ENCODE measurements around the gene CDH24. TPM values are rescaled to one million over a fixed set of nuclear protein-coding genes. Genes with fewer than 3 reads are reported as not detected.
A peak's percentile ranks its signal among the peaks of the same experiment; 100 is the strongest.

CDH24 gene
- total and polyA plus RNA-seq, 2 of the 13 experiments (the other 11 are each of a cell fraction or from before 2014, with no cell fraction given) = 0.69 to 0.99 TPM

DNA sequence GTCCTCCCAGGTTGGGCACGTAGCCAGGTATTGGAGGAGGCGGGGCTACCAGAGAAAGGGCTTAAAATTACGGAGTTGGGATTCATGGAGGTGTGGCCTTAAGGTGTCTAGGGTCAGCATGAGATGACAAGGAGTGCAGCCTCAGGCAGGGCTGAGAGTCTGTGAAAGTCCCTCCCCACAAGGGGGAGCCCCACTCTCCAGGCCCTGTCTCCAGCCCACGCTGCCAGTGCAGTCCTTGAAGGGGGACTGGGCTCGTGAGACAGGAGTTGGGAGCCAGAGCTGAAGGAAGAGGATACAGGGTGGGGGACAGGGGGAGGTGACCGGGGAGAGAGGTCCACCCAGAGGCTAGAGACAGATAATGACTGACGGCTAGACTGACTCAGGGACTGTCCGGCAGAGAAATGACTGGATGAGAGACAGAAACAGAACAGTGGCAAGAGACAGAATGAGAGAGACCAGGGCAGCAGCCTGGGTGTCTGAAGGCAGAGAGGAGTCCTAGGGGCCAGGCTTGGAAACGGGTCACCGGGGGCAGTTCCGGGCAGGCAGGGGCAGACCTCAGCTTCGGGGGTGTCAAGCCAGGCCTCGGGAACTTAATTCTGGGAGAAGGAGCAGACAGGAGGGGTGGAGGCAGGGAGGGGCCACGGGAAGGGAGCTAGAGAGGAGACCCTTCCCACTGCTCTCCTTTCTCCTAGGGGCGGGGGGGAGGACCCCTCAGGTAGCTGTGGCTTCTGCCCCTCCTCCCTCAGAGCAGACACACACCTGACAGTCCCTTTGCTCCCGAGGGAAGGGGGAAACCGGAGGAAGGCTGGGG is 970 bp downstream of the CDH24 start (continued):
- TF ChIP-seq, protein P1, sequence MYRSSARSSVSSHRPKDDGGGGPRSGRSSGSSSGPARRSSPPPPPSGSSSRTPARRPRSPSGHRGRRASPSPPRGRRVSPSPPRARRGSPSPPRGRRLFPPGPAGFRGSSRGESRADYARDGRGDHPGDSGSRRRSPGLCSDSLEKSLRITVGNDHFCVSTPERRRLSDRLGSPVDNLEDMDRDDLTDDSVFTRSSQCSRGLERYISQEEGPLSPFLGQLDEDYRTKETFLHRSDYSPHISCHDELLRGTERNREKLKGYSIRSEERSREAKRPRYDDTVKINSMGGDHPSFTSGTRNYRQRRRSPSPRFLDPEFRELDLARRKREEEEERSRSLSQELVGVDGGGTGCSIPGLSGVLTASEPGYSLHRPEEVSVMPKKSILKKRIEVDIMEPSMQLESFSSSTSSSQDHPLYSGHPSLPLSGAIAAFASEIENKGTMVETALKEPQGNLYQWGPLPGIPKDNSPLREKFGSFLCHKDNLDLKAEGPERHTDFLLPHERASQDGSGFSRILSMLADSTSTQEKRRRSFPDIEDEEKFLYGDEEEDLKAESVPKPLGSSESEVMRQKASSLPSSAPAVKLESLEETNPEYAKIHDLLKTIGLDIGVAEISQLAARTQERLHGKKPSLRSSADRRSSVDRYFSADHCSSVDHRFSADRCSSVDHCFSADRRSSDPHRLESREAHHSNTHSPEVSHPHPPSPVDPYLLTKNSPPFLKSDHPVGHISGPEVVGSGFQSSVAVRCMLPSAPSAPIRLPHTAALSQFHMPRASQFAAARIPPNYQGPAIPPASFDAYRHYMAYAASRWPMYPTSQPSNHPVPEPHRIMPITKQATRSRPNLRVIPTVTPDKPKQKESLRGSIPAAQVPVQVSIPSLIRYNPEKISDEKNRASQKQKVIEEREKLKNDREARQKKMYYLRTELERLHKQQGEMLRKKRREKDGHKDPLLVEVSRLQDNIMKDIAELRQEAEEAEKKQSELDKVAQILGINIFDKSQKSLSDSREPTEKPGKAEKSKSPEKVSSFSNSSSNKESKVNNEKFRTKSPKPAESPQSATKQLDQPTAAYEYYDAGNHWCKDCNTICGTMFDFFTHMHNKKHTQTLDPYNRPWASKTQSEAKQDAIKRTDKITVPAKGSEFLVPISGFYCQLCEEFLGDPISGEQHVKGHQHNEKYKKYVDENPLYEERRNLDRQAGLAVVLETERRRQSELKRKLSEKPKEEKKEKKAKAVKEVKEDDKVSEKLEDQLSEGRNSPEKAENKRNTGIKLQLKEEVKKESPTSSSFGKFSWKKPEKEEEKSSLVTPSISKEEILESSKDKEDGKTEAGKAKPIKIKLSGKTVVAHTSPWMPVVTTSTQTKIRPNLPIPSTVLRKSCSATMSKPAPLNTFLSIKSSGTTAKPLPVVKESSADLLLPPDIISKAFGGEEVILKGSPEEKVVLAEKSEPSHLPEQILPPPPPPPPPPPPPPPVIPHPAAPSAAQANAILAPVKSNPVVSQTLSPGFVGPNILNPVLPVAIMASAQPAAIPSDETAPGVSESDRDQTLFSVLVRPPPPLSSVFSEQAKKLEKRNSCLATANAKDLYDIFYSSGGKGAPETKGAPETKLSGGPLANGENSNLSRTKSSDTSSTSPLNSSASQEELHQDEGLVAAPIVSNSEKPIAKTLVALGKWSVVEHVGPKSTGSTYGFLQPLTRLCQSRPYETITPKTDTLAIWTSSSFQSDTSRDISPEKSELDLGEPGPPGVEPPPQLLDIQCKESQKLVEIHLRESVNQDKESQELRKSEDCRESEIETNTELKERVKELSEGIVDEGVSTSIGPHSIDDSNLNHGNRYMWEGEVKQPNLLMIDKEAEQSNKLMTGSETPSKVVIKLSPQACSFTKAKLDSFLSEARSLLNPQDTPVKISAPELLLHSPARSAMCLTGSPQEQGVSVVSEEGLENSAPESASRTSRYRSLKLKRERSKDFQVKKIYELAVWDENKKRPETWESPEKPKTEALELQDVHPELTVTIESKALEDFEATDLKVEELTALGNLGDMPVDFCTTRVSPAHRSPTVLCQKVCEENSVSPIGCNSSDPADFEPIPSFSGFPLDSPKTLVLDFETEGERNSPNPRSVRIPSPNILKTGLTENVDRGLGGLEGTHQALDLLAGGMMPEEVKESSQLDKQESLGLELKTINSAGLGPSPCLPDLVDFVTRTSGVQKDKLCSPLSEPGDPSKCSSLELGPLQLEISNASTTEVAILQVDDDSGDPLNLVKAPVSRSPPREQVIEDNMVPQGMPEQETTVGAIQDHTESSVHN (CRISPR knock-in tag; IDR thresholded peaks at IDR 0.05) = 0 out of 2 replicates have a peak, but pooled peaks have one; percentile 19
- TF ChIP-seq ZNF546 (CRISPR knock-in tag; conservative IDR thresholded peaks at IDR 0.05) (peak; percentile 34; the same call in 1 of the 2 replicates), RELA (CRISPR knock-in tag; IDR thresholded peaks at IDR 0.05) (0 out of 2 replicates have a peak, but pooled peaks have one; percentile 40), ZNF607 (CRISPR knock-in tag; IDR thresholded peaks at IDR 0.05; ENCODE audit: borderline replicate concordance) (no peak)
- TF ChIP-seq, protein P2, sequence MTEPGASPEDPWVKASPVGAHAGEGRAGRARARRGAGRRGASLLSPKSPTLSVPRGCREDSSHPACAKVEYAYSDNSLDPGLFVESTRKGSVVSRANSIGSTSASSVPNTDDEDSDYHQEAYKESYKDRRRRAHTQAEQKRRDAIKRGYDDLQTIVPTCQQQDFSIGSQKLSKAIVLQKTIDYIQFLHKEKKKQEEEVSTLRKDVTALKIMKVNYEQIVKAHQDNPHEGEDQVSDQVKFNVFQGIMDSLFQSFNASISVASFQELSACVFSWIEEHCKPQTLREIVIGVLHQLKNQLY (CRISPR knock-in tag; IDR thresholded peaks at IDR 0.05) = no peak
- TF ChIP-seq, protein P3, sequence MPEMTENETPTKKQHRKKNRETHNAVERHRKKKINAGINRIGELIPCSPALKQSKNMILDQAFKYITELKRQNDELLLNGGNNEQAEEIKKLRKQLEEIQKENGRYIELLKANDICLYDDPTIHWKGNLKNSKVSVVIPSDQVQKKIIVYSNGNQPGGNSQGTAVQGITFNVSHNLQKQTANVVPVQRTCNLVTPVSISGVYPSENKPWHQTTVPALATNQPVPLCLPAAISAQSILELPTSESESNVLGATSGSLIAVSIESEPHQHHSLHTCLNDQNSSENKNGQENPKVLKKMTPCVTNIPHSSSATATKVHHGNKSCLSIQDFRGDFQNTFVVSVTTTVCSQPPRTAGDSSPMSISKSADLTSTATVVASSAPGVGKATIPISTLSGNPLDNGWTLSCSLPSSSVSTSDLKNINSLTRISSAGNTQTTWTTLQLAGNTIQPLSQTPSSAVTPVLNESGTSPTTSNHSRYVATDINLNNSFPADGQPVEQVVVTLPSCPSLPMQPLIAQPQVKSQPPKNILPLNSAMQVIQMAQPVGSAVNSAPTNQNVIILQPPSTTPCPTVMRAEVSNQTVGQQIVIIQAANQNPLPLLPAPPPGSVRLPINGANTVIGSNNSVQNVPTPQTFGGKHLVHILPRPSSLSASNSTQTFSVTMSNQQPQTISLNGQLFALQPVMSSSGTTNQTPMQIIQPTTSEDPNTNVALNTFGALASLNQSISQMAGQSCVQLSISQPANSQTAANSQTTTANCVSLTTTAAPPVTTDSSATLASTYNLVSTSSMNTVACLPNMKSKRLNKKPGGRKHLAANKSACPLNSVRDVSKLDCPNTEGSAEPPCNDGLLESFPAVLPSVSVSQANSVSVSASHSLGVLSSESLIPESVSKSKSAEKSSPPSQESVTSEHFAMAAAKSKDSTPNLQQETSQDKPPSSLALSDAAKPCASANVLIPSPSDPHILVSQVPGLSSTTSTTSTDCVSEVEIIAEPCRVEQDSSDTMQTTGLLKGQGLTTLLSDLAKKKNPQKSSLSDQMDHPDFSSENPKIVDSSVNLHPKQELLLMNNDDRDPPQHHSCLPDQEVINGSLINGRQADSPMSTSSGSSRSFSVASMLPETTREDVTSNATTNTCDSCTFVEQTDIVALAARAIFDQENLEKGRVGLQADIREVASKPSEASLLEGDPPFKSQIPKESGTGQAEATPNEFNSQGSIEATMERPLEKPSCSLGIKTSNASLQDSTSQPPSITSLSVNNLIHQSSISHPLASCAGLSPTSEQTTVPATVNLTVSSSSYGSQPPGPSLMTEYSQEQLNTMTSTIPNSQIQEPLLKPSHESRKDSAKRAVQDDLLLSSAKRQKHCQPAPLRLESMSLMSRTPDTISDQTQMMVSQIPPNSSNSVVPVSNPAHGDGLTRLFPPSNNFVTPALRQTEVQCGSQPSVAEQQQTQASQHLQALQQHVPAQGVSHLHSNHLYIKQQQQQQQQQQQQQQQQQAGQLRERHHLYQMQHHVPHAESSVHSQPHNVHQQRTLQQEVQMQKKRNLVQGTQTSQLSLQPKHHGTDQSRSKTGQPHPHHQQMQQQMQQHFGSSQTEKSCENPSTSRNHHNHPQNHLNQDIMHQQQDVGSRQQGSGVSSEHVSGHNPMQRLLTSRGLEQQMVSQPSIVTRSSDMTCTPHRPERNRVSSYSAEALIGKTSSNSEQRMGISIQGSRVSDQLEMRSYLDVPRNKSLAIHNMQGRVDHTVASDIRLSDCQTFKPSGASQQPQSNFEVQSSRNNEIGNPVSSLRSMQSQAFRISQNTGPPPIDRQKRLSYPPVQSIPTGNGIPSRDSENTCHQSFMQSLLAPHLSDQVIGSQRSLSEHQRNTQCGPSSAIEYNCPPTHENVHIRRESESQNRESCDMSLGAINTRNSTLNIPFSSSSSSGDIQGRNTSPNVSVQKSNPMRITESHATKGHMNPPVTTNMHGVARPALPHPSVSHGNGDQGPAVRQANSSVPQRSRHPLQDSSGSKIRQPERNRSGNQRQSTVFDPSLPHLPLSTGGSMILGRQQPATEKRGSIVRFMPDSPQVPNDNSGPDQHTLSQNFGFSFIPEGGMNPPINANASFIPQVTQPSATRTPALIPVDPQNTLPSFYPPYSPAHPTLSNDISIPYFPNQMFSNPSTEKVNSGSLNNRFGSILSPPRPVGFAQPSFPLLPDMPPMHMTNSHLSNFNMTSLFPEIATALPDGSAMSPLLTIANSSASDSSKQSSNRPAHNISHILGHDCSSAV (CRISPR knock-in tag; IDR thresholded peaks at IDR 0.05; ENCODE audit: borderline replicate concordance) = no peak
- TF ChIP-seq, protein P4, sequence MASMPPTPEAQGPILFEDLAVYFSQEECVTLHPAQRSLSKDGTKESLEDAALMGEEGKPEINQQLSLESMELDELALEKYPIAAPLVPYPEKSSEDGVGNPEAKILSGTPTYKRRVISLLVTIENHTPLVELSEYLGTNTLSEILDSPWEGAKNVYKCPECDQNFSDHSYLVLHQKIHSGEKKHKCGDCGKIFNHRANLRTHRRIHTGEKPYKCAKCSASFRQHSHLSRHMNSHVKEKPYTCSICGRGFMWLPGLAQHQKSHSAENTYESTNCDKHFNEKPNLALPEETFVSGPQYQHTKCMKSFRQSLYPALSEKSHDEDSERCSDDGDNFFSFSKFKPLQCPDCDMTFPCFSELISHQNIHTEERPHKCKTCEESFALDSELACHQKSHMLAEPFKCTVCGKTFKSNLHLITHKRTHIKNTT (CRISPR knock-in tag; IDR thresholded peaks at IDR 0.05) = no peak
- TF ChIP-seq, protein P5, sequence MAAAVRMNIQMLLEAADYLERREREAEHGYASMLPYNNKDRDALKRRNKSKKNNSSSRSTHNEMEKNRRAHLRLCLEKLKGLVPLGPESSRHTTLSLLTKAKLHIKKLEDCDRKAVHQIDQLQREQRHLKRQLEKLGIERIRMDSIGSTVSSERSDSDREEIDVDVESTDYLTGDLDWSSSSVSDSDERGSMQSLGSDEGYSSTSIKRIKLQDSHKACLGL (CRISPR knock-in tag; IDR thresholded peaks at IDR 0.05) = no peak
